Adrenal gland (tissue), 5 donors: ENCODE data around the gene SLF2.

Experiments used
- CTCF ChIP-seq, 6 experiments: fragments of 450-650 bp in 4 of 6; fragments of 200-600 bp in 2 of 6; sonication (generic) in 1 of 6; IDR thresholded peaks; 1 replicate in 5 of 6; 2 replicates in 1 of 6; pipeline versions ENCODE4 v1.5.1 to v1.8.0; 2016 to 2021; ENCODE audit warnings: antibody characterized with exemption in 6 of 6, mild to moderate bottlenecking in 2 of 6, moderate library complexity in 1 of 6
- POLR2A ChIP-seq, 2 donors: fragments of 450-650 bp; IDR thresholded peaks; one replicate each; pipeline ENCODE4 v1.6.1; 2017; ENCODE audit warnings: antibody characterized with exemption in 2 of 2, mild to moderate bottlenecking in 2 of 2, moderate library complexity in 1 of 2
- donor health status: DM: no; HTN: no; CAD: no.

GRCh38 chr10:101005361-101005760, 92.6 kb downstream of the SLF2 start:
- no peak for TF ChIP-seq CTCF (IDR thresholded peaks at IDR 0.05)
- TF ChIP-seq POLR2A (IDR thresholded peaks at IDR 0.05): no peak
